HepG2 (cell line): ENCODE data around the gene ZNF33B. TPM values are rescaled to one million over a fixed set of nuclear protein-coding genes. Genes with fewer than 3 reads are reported as not detected.
A peak's percentile ranks its signal among the peaks of the same experiment; 100 is the strongest.

ENCODE experiments used
- ATAC-seq: fragments of 200-7000 bp; cut with Tn5 transposase; 3 replicates; pipeline ENCODE4 v1.9.1; 2020; ENCODE audit warnings: mild to moderate bottlenecking, moderate library complexity
- BruUV-seq: library from RNA; stranded (reverse); fragments of 400-500 nt; replicated peaks from 2 replicates; lab custom pipeline; 2021; lab: Mats Ljungman, UMichigan
- CTCF ChIA-PET: fragments of 300-600 bp; formaldehyde crosslinking; extraction: SDS; loops from one replicate; lab custom pipeline; 2021; ENCODE audit warnings: low total read pairs, inconsistent platforms, low intra/inter-chr PET ratio; lab: Yijun Ruan, JAX
- POLR2A ChIA-PET: fragments of 350-600 bp; sonication (Branson Sonifier 250); formaldehyde crosslinking; loops from one replicate; lab custom pipeline; 2020; ENCODE audit warnings: antibody characterized with exemption, inconsistent platforms; lab: Yijun Ruan, JAX
- DNase-seq: peaks from one replicate; pipeline ENCODE4 v3.0.0-alpha.2; 2015; ENCODE audit warnings: low spot score
- FAIRE-seq: peaks from 3 replicates; lab custom pipeline; 2011; peaks lifted over from hg19 to GRCh38; lab: Jason Lieb, UNC
- H2AFZ ChIP-seq: one replicate; pipeline ENCODE4 v1.6.1; 2011; ENCODE audit warnings: low read length, inconsistent platforms
- H3K27ac ChIP-seq: fragments of 300-600 bp; 3 replicates; pipeline ENCODE4 v1.8.0; 2011; ENCODE audit warnings: mixed run types, mild to moderate bottlenecking, mixed read lengths, low read length, inconsistent platforms; ENCODE audit not compliant: insufficient read depth; ENCODE audit errors: extremely low read length
- H3K27me3 ChIP-seq, 2 experiments: fragments of 200-600 bp in 1 of 2; 2 replicates in 1 of 2; 3 replicates in 1 of 2; pipeline versions ENCODE4 v1.6.0 to v1.8.0; 2011; ENCODE audit warnings: low read length in 2 of 2, mild to moderate bottlenecking in 2 of 2, moderate library complexity in 2 of 2, inconsistent platforms in 1 of 2; ENCODE audit not compliant: insufficient read depth in 2 of 2, control insufficient read depth in 1 of 2
- H3K36me3 ChIP-seq, 2 experiments: fragments of 200-600 bp in 1 of 2; replicated peaks in 1 of 2; 2 replicates in 1 of 2; 3 replicates in 1 of 2; pipeline versions ENCODE4 v1.5.1 to v1.8.0; 2011; ENCODE audit warnings: low read length in 2 of 2, inconsistent platforms in 1 of 2; ENCODE audit not compliant: insufficient read depth in 2 of 2, control insufficient read depth in 1 of 2
- H3K4me1 ChIP-seq: 2 replicates; pipeline ENCODE4 v1.5.1; 2012; ENCODE audit warnings: low read length, inconsistent platforms; ENCODE audit not compliant: insufficient read depth
- H3K4me2 ChIP-seq: 2 replicates; pipeline ENCODE4 v1.6.0; 2011; ENCODE audit warnings: low read depth, low read length, inconsistent platforms
- H3K4me3 ChIP-seq, 3 experiments: fragments of 200-600 bp in 1 of 3; sonication (generic), shearing (Covaris generic) in 1 of 3; replicated peaks in 1 of 3; 2 replicates each; pipeline ENCODE4 v1.5.1; 2011 to 2016; ENCODE audit warnings: low read length in 3 of 3, inconsistent platforms in 2 of 3, low read depth in 2 of 3, mild to moderate bottlenecking in 2 of 3, control low read depth in 1 of 3, mixed read lengths in 1 of 3; ENCODE audit not compliant: insufficient read depth in 1 of 3
- H3K79me2 ChIP-seq: one replicate; pipeline ENCODE4 v1.6.1; 2011; ENCODE audit warnings: low read length, inconsistent platforms; ENCODE audit not compliant: insufficient read depth
- H3K9ac ChIP-seq: 2 replicates; pipeline ENCODE4 v1.6.0; 2011; ENCODE audit warnings: mild to moderate bottlenecking, low read depth, low read length, inconsistent platforms; ENCODE audit not compliant: insufficient read depth
- H3K9me3 ChIP-seq: 2 replicates; pipeline ENCODE4 v1.5.1; 2012; ENCODE audit warnings: mild to moderate bottlenecking, low read length
- H4K20me1 ChIP-seq: 2 replicates; pipeline ENCODE4 v1.6.0; 2011; ENCODE audit warnings: inconsistent platforms, mild to moderate bottlenecking, low read length, moderate library complexity; ENCODE audit not compliant: insufficient read depth
- BORCS8-MEF2B ChIP-seq: sonication (generic); formaldehyde crosslinking; IDR thresholded peaks from 2 replicates; pipeline ENCODE4 v1.8.0; 2022; ENCODE audit warnings: mild to moderate bottlenecking, missing genetic modification reagents
- CSRNP1 ChIP-seq: sonication (generic); formaldehyde crosslinking; IDR thresholded peaks from 2 replicates; pipeline ENCODE4 v1.8.1; 2023; ENCODE audit warnings: mild to moderate bottlenecking, missing genetic modification reagents
- EEA1 ChIP-seq: sonication (generic); formaldehyde crosslinking; IDR thresholded peaks from 2 replicates; pipeline ENCODE4 v1.5.1; 2020; ENCODE audit warnings: mild to moderate bottlenecking, missing genetic modification reagents, borderline replicate concordance
- FOXK1 ChIP-seq: sonication (generic); formaldehyde crosslinking; IDR thresholded peaks from 2 replicates; pipeline ENCODE4 v1.4.0; 2020; ENCODE audit warnings: low read depth, missing genetic modification reagents, borderline replicate concordance
- THAP11 ChIP-seq: IDR thresholded peaks from 2 replicates; pipeline ENCODE4 v1.6.1; 2016; ENCODE audit warnings: missing biosample characterization, missing genetic modification reagents
- ZBTB43 ChIP-seq: sonication (generic); formaldehyde crosslinking; conservative IDR thresholded peaks from 2 replicates; pipeline ENCODE4 v1.4.0; 2020; ENCODE audit warnings: missing genetic modification reagents
- ZEB1 ChIP-seq: IDR thresholded peaks from 2 replicates; pipeline ENCODE4 v1.6.1; 2012; ENCODE audit warnings: mild to moderate bottlenecking, low read depth, inconsistent platforms; ENCODE audit not compliant: insufficient replicate concordance
- ZMAT3 ChIP-seq: sonication (generic); formaldehyde crosslinking; conservative IDR thresholded peaks from 2 replicates; pipeline ENCODE4 v1.7.0; 2021; ENCODE audit warnings: missing genetic modification reagents
- ZNF329 ChIP-seq: sonication (generic); formaldehyde crosslinking; IDR thresholded peaks from 2 replicates; pipeline ENCODE4 v1.9.0; 2021; ENCODE audit warnings: low read depth, mild to moderate bottlenecking, missing genetic modification reagents
- ZNF557 ChIP-seq: sonication (generic); formaldehyde crosslinking; IDR thresholded peaks from 2 replicates; pipeline ENCODE4 v1.4.0; 2020; ENCODE audit warnings: missing genetic modification reagents
- ZNF607 ChIP-seq: sonication (generic); formaldehyde crosslinking; IDR thresholded peaks from 2 replicates; pipeline ENCODE4 v1.5.1; 2020; ENCODE audit warnings: missing genetic modification reagents, mild to moderate bottlenecking, borderline replicate concordance
- ZNF616 ChIP-seq: sonication (generic); formaldehyde crosslinking; IDR thresholded peaks from 2 replicates; pipeline ENCODE4 v1.5.0; 2020; ENCODE audit warnings: low read depth, mild to moderate bottlenecking, missing genetic modification reagents
- ZNF646 ChIP-seq: sonication (generic); formaldehyde crosslinking; IDR thresholded peaks from 2 replicates; pipeline ENCODE4 v1.9.0; 2021; ENCODE audit warnings: mild to moderate bottlenecking, missing genetic modification reagents
- ZNF780A ChIP-seq: sonication (generic); formaldehyde crosslinking; IDR thresholded peaks from 2 replicates; pipeline ENCODE4 v1.8.0; 2022; ENCODE audit warnings: mild to moderate bottlenecking, missing genetic modification reagents, moderate library complexity
- ZNF83 ChIP-seq: sonication (generic); formaldehyde crosslinking; IDR thresholded peaks from 2 replicates; pipeline ENCODE4 v1.4.0; 2020; ENCODE audit warnings: missing genetic modification reagents, mild to moderate bottlenecking, borderline replicate concordance
- WGBS: methylation state at CpG from one replicate; pipeline ENCODE4 v1.1.6; 2017; ENCODE audit warnings: low lambda C conversion rate; 5-methylcytosine and 5-hydroxymethylcytosine counted together
- in situ Hi-C: cut with HindIII; loops from 2 replicates; pipeline ENCODE4 v1.10.0; 2017; ENCODE audit warnings: low pct_unique_long_range_greater_than_20kb; ENCODE audit not compliant: extremely low pct_ligation_motif_present
- intact Hi-C: fragments of 100-400 bp; cut with micrococcal nuclease; formaldehyde crosslinking; loops from one replicate; pipeline ENCODE4 v1.10.0; 2022; ENCODE audit not compliant: unreplicated experiment
- polyA plus RNA-seq, 8 experiments: library from polyadenylated mRNA; depleted of rRNA in 3 of 8; stranded (reverse) in 7 of 8; unstranded in 1 of 8; fragments of >200 nt; fragmentation: Illumina TruSeq in 4 of 8; extraction: Trizol in 4 of 8; gene quantifications; 2 replicates each; pipeline versions ENCODE4 v1.2.1 to v1.2.3, GENCODE V29; 2011 to 2016; ENCODE audit warnings: low read depth in 4 of 8, missing spikeins in 1 of 8, mixed read lengths in 1 of 8; ENCODE audit not compliant: insufficient read depth in 1 of 8
- total RNA-seq, 5 experiments: library from RNA; depleted of rRNA; stranded (reverse); fragments of >200 nt; fragmentation: Illumina TruSeq; extraction: Trizol; gene quantifications; 2 replicates each; pipeline ENCODE4 v1.2.3, GENCODE V29; 2016; ENCODE audit warnings: low read depth in 1 of 5

The ZNF33B gene
- total and polyA plus RNA-seq, 2 of the 13 experiments (the other 11 are each of a cell fraction or from before 2014, with no cell fraction given), result 18.4 to 23.5 TPM

- Histone ChIP-seq H3K9me3 (no peaks in the 10 kb centered on the region), H3K27ac (peak overlapping the region; percentile 62), H4K20me1 (no peaks in the 10 kb centered on the region), H3K4me2 (peak overlapping the region; percentile 83), H3K36me3 (no peaks in the 10 kb centered on the region), H3K27me3 (no peaks in the 10 kb centered on the region; a peak in 1 of 5 replicates), H3K79me2 (peaks cover 22% of the 10 kb centered on the region), H2AFZ (no peak overlapping the region), H3K4me1 (peaks cover 67% of the 10 kb centered on the region), H3K9ac (peak overlapping the region; percentile 73), H3K4me3 (peak overlapping the region; percentile 73 to 92 (median 83))
- ChIA-PET CTCF (no interaction called here), POLR2A (interaction anchor here (2.7 kb wide), 1 partner anchor 8 kb away, joined by 7 read pairs; no protein-coding TSS in a partner anchor)
- 45% methylated on average over 18 of the region's 24 CpGs for WGBS
- ATAC-seq (peak; percentile 61), FAIRE-seq (no peak), DNase-seq (peak; percentile 9)
- no TSS peak for BruUV-seq
- intact Hi-C loops (loop anchor here (1.0 to 5.0 kb wide), 3 partner anchors 7 to 231 kb away; partner anchors contain the start of genes BMS1 and ZNF33B), in situ Hi-C loops (no loop called here)
- TF ChIP-seq ZNF83 (CRISPR knock-in tag), result no peak
- no peak for TF ChIP-seq ZNF646 (CRISPR knock-in tag)
- no peak for TF ChIP-seq ZNF557 (CRISPR knock-in tag)
- TF ChIP-seq ZMAT3 (CRISPR knock-in tag), result no peak
- no peak for TF ChIP-seq ZNF780A (CRISPR knock-in tag)
- TF ChIP-seq BORCS8-MEF2B (CRISPR knock-in tag), result no peak
- TF ChIP-seq THAP11, result no peak
- 0 out of 2 replicates have a peak, but pooled peaks have one; percentile 13 for TF ChIP-seq ZNF607 (CRISPR knock-in tag)
- TF ChIP-seq EEA1, result 0 out of 2 replicates have a peak, but pooled peaks have one; percentile 14
- TF ChIP-seq CSRNP1 (CRISPR knock-in tag), result 0 out of 2 replicates have a peak, but pooled peaks have one; percentile 11
- no peak for TF ChIP-seq ZNF616 (CRISPR knock-in tag)
- TF ChIP-seq ZBTB43 (CRISPR knock-in tag), result no peak
- no peak for TF ChIP-seq FOXK1 (CRISPR knock-in tag)
- no peak for TF ChIP-seq ZNF329
- TF ChIP-seq ZEB1, result no peak
These were observed 86.7 kb downstream of the ZNF33B start for GRCh38 chr10:42551582-42552187.
